ENCODE data around the gene KRTAP4-16.
"Not testable (repeated sequence)": the region's sequence is repeated elsewhere in the genome, so short reads cannot be mapped to it uniquely, and the experiment has no call there.

The KRTAP4-16 gene

DNA sequence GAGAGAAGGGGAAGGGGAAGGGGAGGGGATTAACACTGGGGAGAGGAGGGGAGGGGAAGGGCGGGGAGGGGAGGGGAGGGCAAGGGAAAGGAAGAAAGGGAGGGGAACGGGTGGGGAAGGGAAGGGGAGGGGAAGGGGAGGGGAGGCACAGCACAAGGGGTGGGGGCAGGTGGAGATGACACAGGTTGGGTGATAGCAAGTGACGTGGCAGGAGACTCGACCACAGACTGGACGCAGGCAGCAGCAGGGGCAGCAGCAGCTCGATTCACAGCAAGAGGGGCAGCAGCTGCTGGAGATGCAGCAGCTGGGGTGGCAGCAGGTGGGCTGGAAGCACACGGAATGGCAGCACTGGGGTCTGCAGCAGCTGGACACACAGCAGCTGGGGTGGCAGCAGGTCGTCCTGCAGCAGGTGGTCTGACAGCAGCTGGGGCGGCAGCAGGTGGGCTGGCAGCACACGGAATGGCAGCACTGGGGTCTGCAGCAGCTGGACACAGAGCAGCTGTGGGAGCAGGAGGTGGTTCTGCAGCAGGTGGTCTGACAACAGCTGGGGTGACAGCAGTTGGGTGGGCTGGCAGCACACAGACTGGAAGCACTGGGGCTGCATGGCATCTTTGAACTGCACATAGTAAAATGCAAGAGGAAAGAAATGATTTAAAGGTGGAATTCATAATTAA, at the start of gene KRTAP4-16:
TSS of gene KRTAP4-16 (minus strand) at position 624 of the 674 bp plus-strand sequence. CDS start at position 624, 0 bp downstream.
- H3K27ac Mint-ChIP-seq: no peak within 1 kb of the TSS
- no peak within 1 kb of the TSS for H3K4me3 Mint-ChIP-seq
- H3K9me3 Mint-ChIP-seq: no peaks in the 10 kb centered on the region
- no peaks in the 10 kb centered on the region for H3K36me3 Mint-ChIP-seq
- H3K27me3 Mint-ChIP-seq: peaks cover 51% of the 10 kb centered on the region
- H3K4me1 Mint-ChIP-seq: no peaks in the 10 kb centered on the region
- no peak for ATAC-seq

DNA sequence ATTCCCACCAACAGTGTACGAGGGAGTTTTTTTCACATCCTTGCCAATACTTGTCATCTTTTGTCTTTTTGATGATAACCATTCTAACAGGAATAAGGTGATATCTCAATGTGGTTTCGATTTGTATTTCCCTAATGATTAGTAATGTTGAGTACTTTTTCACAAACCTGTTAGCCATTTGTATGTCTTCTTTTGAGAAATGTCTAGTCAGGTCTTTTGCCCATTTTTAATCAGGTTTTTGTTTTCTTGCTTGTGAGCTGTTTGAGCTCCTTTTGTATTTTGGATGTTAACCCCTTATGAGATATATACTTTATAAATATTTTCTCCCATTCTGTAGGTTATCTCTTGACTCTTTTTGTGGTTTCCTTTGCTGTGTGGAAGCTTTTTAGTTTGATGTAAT, 49.5 kb upstream of the KRTAP4-16 start:
- Mint-ChIP-seq H3K9me3 (peaks cover 3% of the 10 kb centered on the region), H3K4me3 (no peak overlapping the region), H3K27me3 (peaks cover 28% of the 10 kb centered on the region), H3K4me1 (no peaks in the 10 kb centered on the region), H3K36me3 (no peaks in the 10 kb centered on the region), H3K27ac (no peak overlapping the region)
- no peak for ATAC-seq

DNA sequence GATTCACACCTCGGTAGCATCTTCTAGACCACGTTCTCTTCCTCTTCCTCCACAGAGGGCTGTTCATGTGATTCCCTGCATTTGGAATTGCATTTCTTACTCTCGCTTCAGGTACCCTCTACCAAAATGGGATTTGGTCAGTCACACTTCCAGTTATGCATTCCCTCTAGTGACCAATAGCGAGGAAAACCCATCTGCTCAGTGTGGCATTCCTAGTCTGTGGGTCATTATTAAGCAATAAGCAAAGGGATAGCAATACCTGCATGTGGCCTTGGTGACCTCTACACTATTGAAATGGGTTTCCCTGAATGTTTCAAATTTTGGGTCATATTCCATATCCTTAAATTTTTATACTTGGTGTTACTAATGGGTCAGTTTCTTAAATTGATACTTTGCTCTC, 48.0 kb upstream of the KRTAP4-16 start:
- Mint-ChIP-seq H3K4me3 (no peak overlapping the region), H3K27me3 (peaks cover 16% of the 10 kb centered on the region), H3K27ac (no peak overlapping the region), H3K4me1 (no peaks in the 10 kb centered on the region), H3K36me3 (no peaks in the 10 kb centered on the region), H3K9me3 (peaks cover 3% of the 10 kb centered on the region)
- ATAC-seq: no peak

DNA sequence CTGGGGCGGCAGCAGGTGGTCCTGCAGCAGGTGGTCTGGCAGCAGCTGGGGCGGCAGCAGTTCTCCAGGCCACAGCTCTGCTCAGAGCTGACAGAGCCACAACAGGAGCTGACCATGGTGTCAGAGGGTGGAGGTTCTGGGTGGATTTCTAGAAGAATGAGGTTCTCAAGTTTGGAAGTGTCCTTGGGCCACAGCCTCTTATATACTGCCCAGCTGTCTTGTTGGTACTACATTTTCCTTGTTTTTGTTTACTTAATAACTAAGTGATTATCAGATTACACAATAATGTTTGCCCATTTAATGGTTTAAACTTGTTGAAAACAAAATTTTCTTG, 47.6 kb upstream of the KRTAP4-16 start, which contains the start of gene KRTAP4-5:
TSS of gene KRTAP4-5 (minus strand) at position 174 of the 334 bp plus-strand sequence. CDS start at position 116, 58 bp downstream.
- Mint-ChIP-seq H3K27me3 (peaks cover 14% of the 10 kb centered on the region), H3K9me3 (peaks cover 3% of the 10 kb centered on the region), H3K27ac (no peak within 1 kb of the TSS)

DNA sequence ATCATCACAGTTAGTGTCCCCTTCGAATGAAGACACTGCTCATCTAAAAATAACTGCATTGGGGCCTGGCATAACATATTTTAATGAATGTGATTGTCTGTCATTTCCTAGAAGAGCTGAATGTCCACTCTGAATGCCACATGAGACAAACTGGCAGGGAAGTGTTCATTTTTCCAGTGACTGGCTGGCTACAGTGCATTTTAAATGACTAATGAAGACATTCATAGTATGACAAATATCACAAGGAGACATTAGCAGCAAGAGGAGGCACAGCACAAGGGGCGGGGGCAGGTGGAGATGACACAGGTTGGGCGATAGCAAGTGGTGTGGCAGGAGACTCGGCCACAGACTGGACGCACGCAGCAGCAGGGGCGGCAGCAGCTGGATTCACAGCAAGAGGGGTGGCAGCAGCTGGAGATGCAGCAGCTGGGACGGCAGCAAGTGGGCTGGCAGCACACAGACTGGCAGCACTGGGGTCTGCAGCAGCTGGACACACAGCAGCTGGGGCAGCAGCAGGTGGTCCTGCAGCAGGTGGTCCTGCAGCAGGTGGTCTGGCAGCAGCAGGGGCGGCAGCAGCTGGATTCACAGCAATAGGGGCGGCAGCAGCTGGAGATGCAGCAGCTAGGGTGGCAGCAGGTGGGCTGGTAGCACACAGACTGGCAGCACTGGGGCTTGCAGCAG, 47.1 kb upstream of the KRTAP4-16 start:
- not testable (repeated sequence) for H3K4me3 Mint-ChIP-seq, H3K9me3 Mint-ChIP-seq, ATAC-seq, H3K4me1 Mint-ChIP-seq, H3K27me3 Mint-ChIP-seq, H3K36me3 Mint-ChIP-seq, H3K27ac Mint-ChIP-seq

More for the DNA sequence above, 47.6 kb upstream of the KRTAP4-16 start, which contains the start of gene KRTAP4-5:
- no peak for ATAC-seq
- no peak within 1 kb of the TSS for H3K4me3 Mint-ChIP-seq
- no peaks in the 10 kb centered on the region for H3K4me1 Mint-ChIP-seq
- no peaks in the 10 kb centered on the region for H3K36me3 Mint-ChIP-seq

DNA sequence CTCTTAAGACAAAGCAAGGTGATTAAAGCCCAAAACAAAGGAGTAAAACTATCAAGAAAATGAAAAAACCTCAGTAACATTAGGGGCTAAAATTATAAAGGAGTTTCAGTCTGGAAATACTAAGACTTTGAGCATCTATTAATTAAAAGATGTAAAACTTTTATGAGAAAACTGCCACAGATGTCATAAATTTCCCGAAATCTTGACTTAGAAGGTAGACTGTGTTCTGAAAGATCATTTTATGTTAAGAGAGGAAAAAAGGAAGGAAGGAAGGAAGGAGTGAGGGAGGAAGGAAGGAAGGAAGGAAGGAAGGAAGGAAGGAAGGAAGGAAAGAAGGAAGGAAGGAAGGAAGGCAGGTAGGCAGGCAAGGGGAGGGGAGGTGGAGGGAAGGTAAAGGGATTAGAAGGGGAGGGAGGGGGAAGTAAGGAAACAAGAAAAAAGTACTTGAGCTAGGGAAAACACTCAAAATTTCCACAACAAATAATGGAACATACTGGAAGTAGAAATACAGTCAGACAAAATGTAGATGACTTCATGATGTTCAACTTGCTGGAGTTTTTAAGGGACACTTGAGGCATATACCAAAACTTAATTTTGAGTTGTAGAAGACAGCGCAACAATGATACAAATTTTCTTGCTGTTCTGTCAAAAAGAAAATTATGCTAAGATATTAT, 45.7 kb upstream of the KRTAP4-16 start:
- no peak overlapping the region for H3K4me3 Mint-ChIP-seq
- no peaks in the 10 kb centered on the region for H3K4me1 Mint-ChIP-seq
- ATAC-seq: no peak
- peaks cover 9% of the 10 kb centered on the region for H3K36me3 Mint-ChIP-seq
- H3K9me3 Mint-ChIP-seq: peaks cover 16% of the 10 kb centered on the region
- peaks cover 2% of the 10 kb centered on the region for H3K27me3 Mint-ChIP-seq
- no peak overlapping the region for H3K27ac Mint-ChIP-seq

DNA sequence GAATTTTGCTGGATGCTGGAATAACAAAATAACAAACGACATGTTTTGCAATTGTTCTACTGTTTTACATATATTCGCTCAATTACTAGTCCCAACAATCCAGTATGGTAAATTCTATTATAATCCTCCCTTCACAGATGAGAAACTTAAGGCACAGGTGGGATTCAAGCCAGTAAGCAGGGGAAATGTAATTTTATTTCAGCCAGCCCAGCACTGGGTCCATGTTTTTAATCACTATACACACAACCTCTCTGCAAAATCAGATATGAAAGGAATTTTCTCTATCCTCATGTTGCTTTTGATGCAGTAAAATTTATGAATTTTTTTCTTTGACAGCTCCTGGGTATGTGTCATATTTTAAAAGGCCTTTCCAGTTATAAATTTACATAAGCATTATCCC, 43.3 kb upstream of the KRTAP4-16 start:
- Mint-ChIP-seq H3K36me3 (peaks cover 10% of the 10 kb centered on the region), H3K4me1 (no peaks in the 10 kb centered on the region), H3K27ac (no peak overlapping the region), H3K9me3 (peaks cover 22% of the 10 kb centered on the region), H3K4me3 (no peak overlapping the region), H3K27me3 (peaks cover 6% of the 10 kb centered on the region)
- no peak for ATAC-seq

DNA sequence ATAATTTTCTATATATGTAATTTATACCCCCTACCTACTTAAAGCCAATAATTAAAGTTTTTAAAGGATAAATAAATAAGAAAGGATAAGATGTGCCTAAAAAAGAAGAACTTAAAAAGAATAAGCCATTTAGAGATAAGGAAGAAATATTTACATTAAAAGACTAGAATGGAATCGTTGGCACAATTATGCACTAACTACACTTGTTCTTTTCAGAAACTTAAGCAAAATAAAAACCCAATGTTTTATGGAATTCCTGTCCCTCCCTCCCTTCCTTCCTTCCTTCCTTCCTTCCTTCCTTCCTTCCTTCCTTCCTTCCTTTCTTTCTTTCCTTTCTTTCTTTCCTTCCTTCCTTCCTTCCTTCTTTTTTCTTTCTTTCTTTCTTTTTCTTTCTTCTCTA, 42.8 kb upstream of the KRTAP4-16 start:
- ATAC-seq: no peak
- no peak overlapping the region for H3K27ac Mint-ChIP-seq
- peaks cover 11% of the 10 kb centered on the region for H3K36me3 Mint-ChIP-seq
- H3K4me3 Mint-ChIP-seq: no peak overlapping the region
- H3K27me3 Mint-ChIP-seq: peaks cover 10% of the 10 kb centered on the region
- H3K9me3 Mint-ChIP-seq: peaks cover 23% of the 10 kb centered on the region
- no peaks in the 10 kb centered on the region for H3K4me1 Mint-ChIP-seq

DNA sequence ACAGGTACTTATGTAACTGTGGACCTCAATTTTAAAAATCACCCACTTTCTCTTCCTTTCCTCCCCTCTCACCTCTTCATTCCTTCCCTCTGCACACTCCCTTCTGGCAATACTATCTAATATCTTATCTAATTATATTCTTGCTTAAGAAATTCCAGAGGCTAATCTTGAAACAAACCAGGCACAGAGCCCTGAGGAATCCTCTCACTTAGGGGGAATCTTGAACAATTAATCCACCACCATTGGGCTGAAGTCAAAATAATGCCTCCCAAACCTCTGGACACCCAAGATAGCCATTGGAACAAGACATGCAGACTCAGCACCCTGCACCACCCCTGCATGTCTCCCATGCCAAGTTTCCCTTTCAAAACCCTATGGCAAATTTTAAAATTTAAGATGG, 39.4 kb upstream of the KRTAP4-16 start:
- H3K27ac Mint-ChIP-seq: no peak overlapping the region
- peaks cover 32% of the 10 kb centered on the region for H3K9me3 Mint-ChIP-seq
- H3K36me3 Mint-ChIP-seq: peaks cover 22% of the 10 kb centered on the region
- no peak for ATAC-seq
- H3K4me1 Mint-ChIP-seq: no peaks in the 10 kb centered on the region
- peaks cover 25% of the 10 kb centered on the region for H3K27me3 Mint-ChIP-seq
- no peak overlapping the region for H3K4me3 Mint-ChIP-seq

DNA sequence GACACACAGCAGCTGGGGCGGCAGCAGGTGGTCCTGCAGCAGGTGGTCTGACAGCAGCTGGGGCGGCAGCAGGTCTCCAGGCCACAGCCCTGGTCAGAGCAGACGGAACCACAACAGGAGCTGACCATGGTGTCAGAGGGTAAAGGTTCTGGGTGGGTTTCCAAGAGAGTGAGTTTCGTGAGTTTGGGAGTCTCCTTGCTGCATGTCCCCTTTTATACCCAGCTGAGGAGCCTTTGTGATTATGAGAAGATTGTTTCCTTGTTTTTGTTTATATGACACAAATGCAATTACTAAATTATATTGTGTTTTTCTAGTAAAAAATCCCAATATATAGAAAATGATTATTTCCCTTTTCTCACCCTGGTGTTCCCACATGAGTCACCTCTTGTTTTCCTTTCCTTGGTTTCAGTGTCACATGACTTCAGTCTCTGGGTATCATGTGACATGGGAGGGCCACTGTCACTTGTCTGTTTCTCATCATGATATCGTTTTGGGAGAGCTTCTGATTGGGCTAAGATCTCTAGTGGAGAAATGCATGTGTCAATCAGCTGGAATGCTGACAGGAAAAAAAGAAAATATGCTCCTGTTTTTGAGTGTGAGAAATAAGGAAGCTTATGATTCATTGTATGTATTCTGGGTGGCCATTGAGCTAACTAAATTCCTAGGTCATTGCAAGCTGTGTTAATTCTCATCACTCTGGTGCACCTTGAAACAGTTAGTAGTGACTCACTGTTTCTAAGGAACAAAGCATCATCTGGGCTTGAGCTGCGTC, 38.5 kb upstream of the KRTAP4-16 start, which contains the start of gene KRTAP4-6:
TSS of gene KRTAP4-6 (minus strand) at position 185 of the 772 bp plus-strand sequence. CDS start at position 128, 57 bp downstream.
- H3K36me3 Mint-ChIP-seq: peaks cover 22% of the 10 kb centered on the region

DNA sequence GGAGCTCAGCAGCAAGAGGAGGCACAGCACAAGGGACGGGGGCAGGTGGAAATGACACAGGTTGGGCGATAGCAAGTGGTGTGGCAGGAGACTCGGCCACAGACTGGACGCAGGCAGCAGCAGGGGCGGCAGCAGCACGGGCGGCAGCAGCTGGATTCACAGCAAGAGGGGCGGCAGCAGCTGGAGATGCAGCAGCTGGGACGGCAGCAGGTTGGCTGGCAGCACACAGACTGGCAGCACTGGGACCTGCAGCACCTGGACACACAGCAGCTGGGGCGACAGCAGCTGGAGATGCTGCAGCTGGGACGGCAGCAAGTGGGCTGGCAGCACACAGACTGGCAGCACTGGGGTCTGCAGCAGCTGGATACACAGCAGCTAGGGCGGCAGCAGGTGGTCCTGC, 37.9 kb upstream of the KRTAP4-16 start:
- not testable (repeated sequence) for H3K27ac Mint-ChIP-seq, H3K4me3 Mint-ChIP-seq, H3K4me1 Mint-ChIP-seq, ATAC-seq
- Mint-ChIP-seq H3K27me3 (peaks cover 25% of the 10 kb centered on the region), H3K9me3 (peaks cover 33% of the 10 kb centered on the region), H3K36me3 (peaks cover 22% of the 10 kb centered on the region)

More for the DNA sequence above, 38.5 kb upstream of the KRTAP4-16 start, which contains the start of gene KRTAP4-6:
- no peak within 1 kb of the TSS for H3K27ac Mint-ChIP-seq
- no peak for ATAC-seq
- H3K4me3 Mint-ChIP-seq: no peak within 1 kb of the TSS
- H3K27me3 Mint-ChIP-seq: peaks cover 25% of the 10 kb centered on the region
- no peaks in the 10 kb centered on the region for H3K4me1 Mint-ChIP-seq
- peaks cover 33% of the 10 kb centered on the region for H3K9me3 Mint-ChIP-seq

DNA sequence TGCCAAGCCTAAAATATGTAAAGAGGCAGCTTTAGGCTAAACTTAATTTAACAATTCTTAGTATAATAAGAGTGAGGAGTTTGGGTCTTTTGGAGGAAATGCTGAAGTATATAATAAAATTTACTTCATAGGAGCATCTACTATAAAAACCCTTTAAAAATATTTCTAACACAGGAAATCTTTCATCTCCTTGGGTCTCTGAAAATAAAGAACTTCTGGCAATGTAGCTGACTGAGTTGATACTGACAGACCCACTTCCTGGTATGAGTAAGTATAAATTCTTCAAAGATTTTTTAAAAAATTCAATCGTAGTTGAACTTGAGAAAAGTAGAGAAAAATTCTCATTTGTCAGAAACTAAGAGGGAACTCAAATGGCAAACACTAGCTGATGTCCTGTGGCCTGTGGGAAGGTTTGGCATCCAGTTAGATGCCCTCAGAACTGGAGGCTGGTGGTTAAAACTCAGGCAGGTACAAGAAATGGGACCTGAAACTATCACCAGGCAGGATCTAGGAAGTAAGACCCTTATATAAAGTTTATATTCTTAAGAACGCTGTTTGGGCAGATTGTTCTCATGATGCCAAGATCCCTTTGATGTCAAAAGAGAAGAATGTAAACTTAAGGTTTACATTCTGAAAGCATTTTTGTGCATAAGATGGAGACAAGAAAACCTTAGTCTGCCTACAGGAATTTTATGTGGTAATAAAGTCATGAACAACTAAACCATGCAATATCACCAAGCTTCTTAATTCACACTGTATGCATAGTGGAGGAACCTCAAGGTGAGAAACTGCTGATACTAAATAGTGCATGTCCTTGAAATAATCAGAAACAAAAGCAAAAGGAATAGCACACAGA, 32.1 kb upstream of the KRTAP4-16 start:
- Mint-ChIP-seq H3K9me3 (peaks cover 10% of the 10 kb centered on the region), H3K4me1 (peaks cover 9% of the 10 kb centered on the region), H3K36me3 (peaks cover 6% of the 10 kb centered on the region), H3K27me3 (peaks cover 8% of the 10 kb centered on the region), H3K27ac (no peak overlapping the region), H3K4me3 (no peak overlapping the region)
- no peak for ATAC-seq

DNA sequence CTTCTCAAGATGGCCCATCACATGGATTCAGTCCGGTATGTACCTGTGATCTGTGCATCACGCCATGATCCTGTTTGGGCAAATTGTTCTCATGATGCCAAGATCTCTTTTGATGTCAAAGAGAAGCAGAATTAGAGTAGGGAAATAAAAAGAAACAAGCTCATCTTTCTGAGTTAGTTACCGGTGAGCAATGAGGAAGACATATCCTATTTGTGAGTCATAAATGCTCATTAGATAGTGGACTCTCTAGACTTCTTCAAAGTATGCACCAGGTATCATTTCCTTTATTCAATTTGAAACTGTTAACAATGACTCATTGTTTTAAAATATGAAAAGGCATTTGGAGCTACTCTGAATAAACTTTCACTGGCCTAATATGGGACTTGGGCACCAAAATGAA, 30.0 kb upstream of the KRTAP4-16 start:
- peaks cover 4% of the 10 kb centered on the region for H3K9me3 Mint-ChIP-seq
- ATAC-seq: peak; percentile 76
- H3K4me3 Mint-ChIP-seq: no peak overlapping the region
- H3K27ac Mint-ChIP-seq: no peak overlapping the region
- peaks cover 9% of the 10 kb centered on the region for H3K4me1 Mint-ChIP-seq
- no peaks in the 10 kb centered on the region for H3K27me3 Mint-ChIP-seq
- no peaks in the 10 kb centered on the region for H3K36me3 Mint-ChIP-seq

DNA sequence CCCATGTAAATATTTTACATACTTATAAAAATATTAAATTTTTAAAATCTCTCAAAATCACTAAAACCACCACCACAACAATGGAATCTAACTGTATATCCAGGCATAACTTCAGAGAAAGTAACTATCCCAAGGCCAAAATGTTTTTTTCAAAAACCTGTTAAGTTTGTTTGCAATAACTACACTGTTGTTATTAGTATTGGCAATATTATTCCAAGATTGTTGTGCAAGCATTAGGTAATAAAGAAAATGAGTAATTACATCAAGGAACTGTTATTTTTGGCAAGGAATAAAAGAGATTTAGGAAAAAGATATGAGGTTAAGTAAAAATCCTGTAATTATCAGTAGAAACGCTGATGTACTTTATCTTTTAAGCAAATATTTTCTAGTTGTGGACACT, 25.4 kb upstream of the KRTAP4-16 start:
- H3K4me3 Mint-ChIP-seq: no peak overlapping the region
- H3K27me3 Mint-ChIP-seq: peaks cover 23% of the 10 kb centered on the region
- peaks cover 2% of the 10 kb centered on the region for H3K9me3 Mint-ChIP-seq
- H3K36me3 Mint-ChIP-seq: no peaks in the 10 kb centered on the region
- no peak overlapping the region for H3K27ac Mint-ChIP-seq
- peaks cover 29% of the 10 kb centered on the region for H3K4me1 Mint-ChIP-seq
- no peak for ATAC-seq

All from stimulated activated memory B cell treated with anti-CD40 and anti-IgM and Interleukin-4, amounts not matched to agents 10 μg/mL and 1 μg/mL and 100 μg/mL, for 72 hours (primary cell).